ENCODE data around the gene ASPG.
A peak's percentile ranks its signal among the peaks of the same experiment; 100 is the strongest.

The ASPG gene

GRCh38 chr14:104093366-104094055, 8.0 kb downstream of the ASPG start:
- DNase-seq (ENCODE audit: low spot score): no peak

DNA sequence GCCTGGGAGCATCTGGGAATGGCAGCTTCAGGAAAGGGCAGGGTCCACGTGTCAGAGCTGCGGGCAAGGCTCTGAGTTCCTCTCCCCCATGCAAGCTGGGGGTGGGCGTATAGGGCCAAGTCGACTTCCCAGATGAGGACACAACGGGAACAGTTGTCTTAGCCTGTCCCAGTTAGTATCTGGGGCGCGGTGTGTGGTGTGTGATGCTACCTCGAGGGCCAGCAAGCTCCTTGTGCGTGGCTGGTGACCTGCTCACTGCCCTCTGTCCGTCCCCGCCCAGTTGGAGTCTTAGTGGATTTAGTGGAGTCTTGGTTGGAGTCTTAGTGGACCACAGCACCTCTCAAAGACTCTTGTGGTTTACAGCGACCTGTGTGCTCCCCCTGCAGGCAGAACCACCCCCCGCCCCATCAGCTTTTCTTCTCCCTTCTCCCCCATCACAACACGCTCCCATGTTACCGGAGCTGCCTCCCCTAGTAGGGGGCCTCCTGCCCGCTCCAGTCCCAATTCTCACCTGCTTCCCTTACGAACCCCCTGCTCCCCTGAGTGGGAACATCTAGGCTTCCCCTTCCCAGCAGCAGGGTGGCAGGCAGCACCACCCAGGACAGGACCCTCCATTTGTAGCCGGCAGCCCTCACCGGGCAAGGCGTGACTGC, 8.7 kb downstream of the ASPG start:
- no peak for DNase-seq (ENCODE audit: low spot score)

GRCh38 chr14:104094709-104095425, 9.4 kb downstream of the ASPG start:
- peak; percentile 95 for DNase-seq (ENCODE audit: low spot score)

- DNase-seq (ENCODE audit: low spot score): no peak
Measured at GRCh38 chr14:104095426-104096310, 10.2 kb downstream of the ASPG start.

GRCh38 chr14:104096318-104096717, 10.8 kb downstream of the ASPG start:
- DNase-seq (ENCODE audit: low spot score): no peak

- no peak for DNase-seq (ENCODE audit: low spot score)
Measured at GRCh38 chr14:104096751-104097700, 11.5 kb downstream of the ASPG start.

DNA sequence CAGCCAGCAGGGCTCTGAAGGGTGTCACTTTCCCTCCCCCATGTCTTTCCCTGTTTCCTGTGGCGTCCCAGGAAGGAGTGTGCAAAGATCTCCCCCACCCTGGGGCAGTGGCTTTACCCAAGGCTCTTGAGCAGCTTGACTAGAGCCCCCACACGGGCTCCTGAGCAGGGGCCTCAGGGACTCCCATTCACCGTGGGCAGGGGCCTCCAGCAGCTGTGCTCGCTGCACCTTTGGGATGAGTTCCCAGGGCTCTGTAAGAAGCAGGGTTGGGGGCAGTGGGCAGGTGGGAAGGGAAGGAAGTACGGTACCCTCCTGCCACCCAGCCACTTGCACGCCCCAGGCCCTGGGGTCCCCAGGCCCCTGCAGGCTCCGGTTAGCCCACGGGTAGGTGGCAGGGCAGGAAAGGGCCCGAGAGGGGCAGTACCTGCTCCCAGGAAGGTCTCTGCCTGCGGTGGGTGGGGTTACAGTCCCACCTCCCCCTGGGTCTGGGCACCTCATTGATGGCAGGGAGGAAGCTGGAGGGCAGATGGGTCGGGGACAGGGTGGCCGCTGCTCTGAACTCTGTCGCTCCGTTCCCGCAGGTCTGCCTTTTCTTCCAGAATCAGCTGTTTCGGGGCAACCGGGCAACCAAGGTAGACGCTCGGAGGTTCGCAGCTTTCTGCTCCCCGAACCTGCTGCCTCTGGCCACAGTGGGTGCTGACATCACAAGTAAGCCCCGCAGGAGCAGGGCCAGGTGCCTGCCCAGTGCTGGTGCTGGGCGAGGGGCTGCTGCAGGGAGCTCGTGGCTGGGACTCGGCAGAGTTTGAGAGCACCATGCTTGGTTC, 13.0 kb downstream of the ASPG start:
- DNase-seq (ENCODE audit: low spot score): no peak

GRCh38 chr14:104099096-104100041, 13.9 kb downstream of the ASPG start:
- DNase-seq (ENCODE audit: low spot score): no peak

GRCh38 chr14:104100171-104101085, 14.9 kb downstream of the ASPG start:
- DNase-seq (ENCODE audit: low spot score): no peak

DNA sequence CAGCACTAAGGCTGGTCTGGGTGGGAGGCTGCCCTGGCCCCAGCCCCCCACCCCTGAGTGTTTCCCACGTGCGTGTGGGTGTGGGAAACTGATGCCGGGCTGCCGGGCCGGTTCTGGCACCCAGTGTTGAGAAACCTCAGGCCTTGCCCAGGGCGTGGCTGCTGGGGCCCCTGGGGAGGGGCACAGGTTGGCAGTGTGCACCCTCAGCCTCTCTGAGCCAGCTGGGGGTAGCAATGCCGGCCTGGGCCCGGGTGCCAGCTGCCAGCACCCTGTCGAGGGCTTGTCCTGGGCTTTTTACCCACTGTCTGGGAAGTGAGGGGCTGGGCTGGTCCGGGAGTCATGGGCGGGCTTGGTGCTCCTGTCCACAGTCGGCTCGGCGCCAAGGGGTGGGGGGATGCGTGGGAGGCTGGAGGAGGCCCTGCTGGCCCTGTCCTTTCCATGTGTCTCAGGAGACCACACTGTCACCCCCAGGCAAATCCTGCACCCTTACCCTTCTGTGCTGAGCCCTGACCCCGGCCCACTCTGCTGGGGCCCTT, 15.7 kb downstream of the ASPG start:
- no peak for DNase-seq (ENCODE audit: low spot score)

DNA sequence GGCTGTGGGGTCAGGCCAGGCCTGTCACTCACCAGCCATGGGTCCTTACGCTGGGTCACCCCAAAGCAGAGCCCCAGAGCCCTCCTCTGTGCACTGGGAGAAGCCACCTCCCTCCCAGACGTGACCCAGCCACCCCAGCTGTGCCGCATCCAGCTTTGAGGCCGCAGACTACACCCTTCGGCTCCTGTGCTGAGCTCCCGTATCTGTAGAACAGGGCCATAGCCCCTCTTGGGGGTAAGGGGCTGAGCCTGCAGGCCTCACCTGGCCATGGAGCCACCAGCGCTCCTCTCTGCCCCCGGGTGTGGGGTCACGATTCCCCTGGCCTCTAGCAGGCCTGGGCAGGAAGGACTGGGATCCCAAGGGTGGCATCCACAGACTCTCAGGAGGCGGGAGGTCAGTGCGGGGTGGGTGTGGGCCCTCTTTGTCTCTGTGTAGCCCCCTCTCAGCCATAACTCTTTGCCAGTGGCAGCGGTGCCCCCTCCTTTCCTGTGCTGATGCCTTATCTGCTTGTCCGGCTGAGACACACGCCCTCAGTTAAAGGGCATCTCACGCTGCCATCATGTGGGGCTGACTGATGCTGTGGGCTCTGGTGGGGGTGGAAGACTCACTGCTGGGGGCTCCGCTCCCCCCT, 16.3 kb downstream of the ASPG start:
- no peak for DNase-seq (ENCODE audit: low spot score)

DNA sequence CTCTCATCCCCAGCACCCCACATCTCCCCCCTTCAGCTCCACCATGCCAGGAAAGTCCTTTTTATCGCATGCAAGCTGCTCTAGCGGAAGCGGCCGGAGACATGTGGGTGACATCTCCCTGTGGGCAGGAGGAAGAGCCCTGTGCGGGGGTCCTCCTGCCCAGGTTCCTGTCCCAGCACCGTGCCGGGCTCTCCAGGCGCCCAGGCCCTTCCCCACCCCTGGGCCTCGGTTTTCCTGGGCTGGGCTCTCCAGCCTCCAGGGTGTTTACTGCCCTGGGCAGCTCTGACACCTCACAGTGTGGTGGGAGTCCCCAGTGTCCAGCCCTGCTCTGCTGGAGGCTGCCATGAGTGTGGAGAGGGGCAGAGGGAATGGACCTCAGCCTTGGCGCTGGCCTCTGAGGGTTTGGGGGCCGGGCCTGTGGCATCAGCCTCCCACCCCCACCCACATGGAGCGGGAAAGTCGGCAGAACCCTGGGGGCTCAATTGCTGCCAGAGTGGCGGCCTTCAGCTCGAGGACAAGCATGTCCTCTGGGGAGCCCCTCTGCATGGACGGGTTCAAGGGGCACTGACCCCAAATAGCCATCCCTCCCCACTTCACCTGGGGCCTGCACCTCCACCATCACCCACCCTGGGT, 16.9 kb downstream of the ASPG start:
- DNase-seq (ENCODE audit: low spot score): no peak

DNA sequence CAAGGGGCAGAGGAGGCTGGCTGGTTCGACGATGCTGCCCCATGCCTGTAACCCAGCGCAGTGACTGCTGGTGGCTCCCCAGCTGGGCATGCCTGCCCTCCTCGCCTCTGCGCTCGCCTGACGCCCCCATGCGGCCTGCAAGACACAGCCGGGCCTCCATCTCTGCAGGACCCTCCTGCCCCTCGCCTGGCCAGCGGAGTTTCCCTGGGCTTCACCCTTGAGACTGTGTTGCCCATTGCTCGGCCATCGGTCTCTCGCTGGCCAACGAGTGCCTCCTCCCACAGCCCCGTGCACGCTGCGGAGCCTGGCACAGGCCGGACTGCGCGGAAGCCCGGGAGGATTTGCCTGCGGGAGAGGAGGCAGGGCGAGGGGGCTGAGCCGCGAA, 17.6 kb downstream of the ASPG start:
- no peak for DNase-seq (ENCODE audit: low spot score)

DNA sequence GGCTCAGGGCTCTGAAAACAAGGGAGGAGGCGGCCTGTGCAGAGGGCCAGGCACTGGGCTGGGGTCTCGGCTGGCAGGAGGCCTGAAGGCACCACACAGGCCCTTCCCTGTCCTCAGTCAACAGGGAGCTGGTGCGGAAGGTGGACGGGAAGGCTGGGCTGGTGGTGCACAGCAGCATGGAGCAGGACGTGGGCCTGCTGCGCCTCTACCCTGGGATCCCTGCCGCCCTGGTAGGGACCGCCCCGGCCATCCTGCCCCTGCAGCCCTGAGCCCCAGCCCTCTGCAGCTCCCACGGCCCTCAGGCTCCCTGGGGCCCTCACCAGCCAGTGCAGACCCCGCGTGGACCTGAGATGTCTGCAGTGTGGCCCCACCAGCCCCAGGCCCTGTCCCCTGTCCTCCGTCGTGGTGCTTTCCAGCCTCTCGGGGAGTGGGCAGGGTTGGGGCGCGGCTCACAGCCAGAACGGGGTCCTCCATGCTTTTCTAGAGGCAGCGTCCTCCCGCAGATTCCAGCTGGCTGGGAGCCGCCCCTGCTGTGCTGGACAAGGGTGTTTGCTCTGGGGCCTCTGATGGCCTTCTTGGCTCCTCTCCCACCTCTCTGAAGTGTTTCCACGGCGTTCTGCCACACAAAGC, 18.1 kb downstream of the ASPG start:
- no peak for DNase-seq (ENCODE audit: low spot score)

DNA sequence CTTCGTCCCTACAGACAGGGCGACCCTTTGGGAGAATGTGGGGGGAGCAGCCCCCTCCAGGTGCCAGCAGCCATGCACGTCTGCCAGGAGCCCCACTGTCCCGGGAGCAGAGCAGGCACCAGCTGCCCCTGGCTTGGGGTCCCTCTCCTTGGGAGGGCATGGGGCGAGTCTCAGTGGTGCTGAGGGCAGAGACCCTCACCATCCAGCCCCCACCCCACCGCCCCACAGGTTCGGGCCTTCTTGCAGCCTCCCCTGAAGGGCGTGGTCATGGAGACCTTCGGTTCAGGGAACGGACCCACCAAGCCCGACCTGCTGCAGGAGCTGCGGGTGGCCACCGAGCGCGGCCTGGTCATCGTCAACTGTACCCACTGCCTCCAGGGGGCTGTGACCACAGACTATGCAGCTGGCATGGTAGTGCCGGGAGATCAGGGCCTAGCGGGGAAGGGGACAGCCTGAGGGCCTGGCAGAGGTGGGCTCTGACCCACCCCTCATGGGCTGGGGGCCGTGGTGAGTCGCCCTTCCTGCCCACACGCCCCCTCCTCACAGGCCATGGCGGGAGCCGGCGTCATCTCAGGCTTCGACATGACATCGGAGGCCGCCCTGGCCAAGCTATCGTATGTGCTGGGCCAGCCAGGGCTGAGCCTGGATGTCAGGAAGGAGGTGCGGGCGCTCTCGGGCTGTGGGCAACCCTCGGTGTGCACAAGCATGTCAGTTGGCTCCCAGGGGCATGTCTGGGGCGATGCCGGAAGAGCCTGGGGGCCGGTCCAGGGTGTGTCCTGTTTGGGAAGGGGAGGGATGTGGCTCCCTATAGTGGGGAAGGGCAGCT, 18.8 kb downstream of the ASPG start:
- no peak for DNase-seq (ENCODE audit: low spot score)
